ENCODE measurements around the gene BCL11A. TPM values are rescaled to one million over a fixed set of nuclear protein-coding genes. Genes with fewer than 3 reads are reported as not detected.

BCL11A gene
- total RNA-seq, 3 donors from 2014 or later (not counting 1 experiment from before 2014, with no cell fraction given), result 2.6 to 3.5 (median 3.0) TPM

GRCh38 chr2:60408811-60409530 is 144.5 kb downstream of the BCL11A start:
- H3K27ac Mint-ChIP-seq, result no peak overlapping the region
- H3K9me3 Mint-ChIP-seq, result no peaks in the 10 kb centered on the region
- ATAC-seq, result no peak
- no peak for DNase-seq
- Histone ChIP-seq H3K4me3 (ENCODE audit: low read length) (no peak overlapping the region), H3K27ac (ENCODE audit: low read length) (no peak overlapping the region), H3K27me3 (ENCODE audit: control insufficient read depth, insufficient read depth, low read length) (no peaks in the 10 kb centered on the region), H3K36me3 (ENCODE audit: control insufficient read depth, insufficient read depth, low read length) (no peaks in the 10 kb centered on the region), H3K4me1 (ENCODE audit: control insufficient read depth, insufficient read depth, low read length) (peaks cover 13% of the 10 kb centered on the region), H3K9me3 (ENCODE audit: control insufficient read depth, insufficient read depth, low read length) (no peaks in the 10 kb centered on the region)
- intact Hi-C loops (cut with micrococcal nuclease), result no loop called here
- TF ChIP-seq CTCF (IDR thresholded peaks at IDR 0.05), result no peak
- H3K4me3 Mint-ChIP-seq, result no peak overlapping the region
- peaks cover 8 to 21% of the 10 kb centered on the region in 2 donors for H3K27me3 Mint-ChIP-seq (ENCODE audit: low read depth in 2 of 2)
- no peaks in the 10 kb centered on the region for H3K36me3 Mint-ChIP-seq
- 87% methylated on average over 8 of the region's 8 CpGs for WGBS (ENCODE audit: insufficient coverage)
- peaks cover 0 to 7% of the 10 kb centered on the region in 2 donors for H3K4me1 Mint-ChIP-seq

- Histone ChIP-seq H3K27me3 (ENCODE audit: control insufficient read depth, insufficient read depth, low read length) (no peaks in the 10 kb centered on the region), H3K4me1 (ENCODE audit: control insufficient read depth, insufficient read depth, low read length) (peaks cover 10% of the 10 kb centered on the region), H3K4me3 (ENCODE audit: low read length) (no peak overlapping the region), H3K36me3 (ENCODE audit: control insufficient read depth, insufficient read depth, low read length) (no peaks in the 10 kb centered on the region), H3K27ac (ENCODE audit: low read length) (no peak overlapping the region), H3K9me3 (ENCODE audit: control insufficient read depth, insufficient read depth, low read length) (no peaks in the 10 kb centered on the region)
- no peak overlapping the region for H3K27ac Mint-ChIP-seq
- TF ChIP-seq CTCF (IDR thresholded peaks at IDR 0.05), result no peak
- H3K4me3 Mint-ChIP-seq, result no peak overlapping the region
- 100% methylated on average over 1 of the region's 1 CpG for WGBS (ENCODE audit: insufficient coverage)
- H3K27me3 Mint-ChIP-seq (ENCODE audit: low read depth in 2 of 2), result peaks cover 8 to 21% of the 10 kb centered on the region in 2 donors
- H3K4me1 Mint-ChIP-seq, result peaks cover 0 to 7% of the 10 kb centered on the region in 2 donors
- DNase-seq, result no peak
- no peaks in the 10 kb centered on the region for H3K9me3 Mint-ChIP-seq
- intact Hi-C loops (cut with micrococcal nuclease), result no loop called here
- ATAC-seq, result no peak
- H3K36me3 Mint-ChIP-seq, result no peaks in the 10 kb centered on the region
Observed at GRCh38 chr2:60408207-60408606, 145.2 kb downstream of the BCL11A start.

GRCh38 chr2:60407398-60407797 is 146.1 kb downstream of the BCL11A start:
- no peaks in the 10 kb centered on the region for H3K27me3 ChIP-seq (ENCODE audit: control insufficient read depth, insufficient read depth, low read length)
- H3K27ac ChIP-seq (ENCODE audit: low read length), result no peak overlapping the region
- H3K9me3 ChIP-seq (ENCODE audit: control insufficient read depth, insufficient read depth, low read length), result no peaks in the 10 kb centered on the region
- H3K4me3 ChIP-seq (ENCODE audit: low read length), result no peak overlapping the region
- Mint-ChIP-seq H3K9me3 (no peaks in the 10 kb centered on the region), H3K4me1 (peaks cover 0 to 7% of the 10 kb centered on the region in 2 donors), H3K27me3 (ENCODE audit: low read depth in 2 of 2) (peaks cover 8 to 21% of the 10 kb centered on the region in 2 donors), H3K36me3 (no peaks in the 10 kb centered on the region), H3K4me3 (no peak overlapping the region), H3K27ac (no peak overlapping the region)
- peaks cover 3% of the 10 kb centered on the region for H3K4me1 ChIP-seq (ENCODE audit: control insufficient read depth, insufficient read depth, low read length)
- 65% methylated on average over 2 of the region's 2 CpGs for WGBS (ENCODE audit: insufficient coverage)
- intact Hi-C loops (cut with micrococcal nuclease), result no loop called here
- DNase-seq (no peak), ATAC-seq (no peak)
- TF ChIP-seq CTCF (IDR thresholded peaks at IDR 0.05), result no peak
- H3K36me3 ChIP-seq (ENCODE audit: control insufficient read depth, insufficient read depth, low read length), result no peaks in the 10 kb centered on the region

GRCh38 chr2:60406192-60406591 is 147.3 kb downstream of the BCL11A start:
- intact Hi-C loops (cut with micrococcal nuclease), result no loop called here
- Mint-ChIP-seq H3K4me3 (no peak overlapping the region), H3K27me3 (ENCODE audit: low read depth in 2 of 2) (peaks cover 3 to 21% of the 10 kb centered on the region in 2 donors), H3K36me3 (no peaks in the 10 kb centered on the region), H3K9me3 (no peaks in the 10 kb centered on the region), H3K4me1 (no peaks in the 10 kb centered on the region), H3K27ac (no peak overlapping the region)
- ATAC-seq, result no peak
- Histone ChIP-seq H3K27ac (ENCODE audit: low read length) (no peak overlapping the region), H3K9me3 (ENCODE audit: control insufficient read depth, insufficient read depth, low read length) (no peaks in the 10 kb centered on the region), H3K4me3 (ENCODE audit: low read length) (no peak overlapping the region), H3K27me3 (ENCODE audit: control insufficient read depth, insufficient read depth, low read length) (no peaks in the 10 kb centered on the region), H3K4me1 (ENCODE audit: control insufficient read depth, insufficient read depth, low read length) (peaks cover 3% of the 10 kb centered on the region), H3K36me3 (ENCODE audit: control insufficient read depth, insufficient read depth, low read length) (no peaks in the 10 kb centered on the region)
- 90% methylated on average over 6 of the region's 7 CpGs for WGBS (ENCODE audit: insufficient coverage)
- TF ChIP-seq CTCF (IDR thresholded peaks at IDR 0.05), result no peak
- DNase-seq, result no peak
